Activated T-helper 1 cell treated with anti-CD3 and anti-CD28 coated beads, Interleukin-12 subunit alpha, Interleukin-12 subunit beta, Interleukin-2, Interleukin-4 antibody, amounts not matched to agents 30 ng/mL and 10 ng/mL and 1 ng/mL, durations not matched to agents 14 hours and 24 hours and 36 hours (primary cell): ENCODE data around the gene KRTAP10-10. TPM values are rescaled to one million over a fixed set of nuclear protein-coding genes. Genes with fewer than 3 reads are reported as not detected.
"Not testable (repeated sequence)": the region's sequence is repeated elsewhere in the genome, so short reads cannot be mapped to it uniquely, and the experiment has no call there.

Source experiments
- DNase-seq: peaks from one replicate; pipeline ENCODE4 v3.0.0; 2021; ENCODE audit warnings: low spot score
- H3K27ac Mint-ChIP-seq: one replicate; pipeline ENCODE4 v1.8.0; 2021; ENCODE audit warnings: mild to moderate bottlenecking, mixed read lengths
- H3K27me3 Mint-ChIP-seq: one replicate; pipeline ENCODE4 v1.8.0; 2022; ENCODE audit warnings: mild to moderate bottlenecking, moderate library complexity, mixed read lengths; ENCODE audit not compliant: insufficient read depth
- H3K36me3 Mint-ChIP-seq: one replicate; pipeline ENCODE4 v1.8.0; 2021; ENCODE audit warnings: low read depth, mixed read lengths
- H3K4me1 Mint-ChIP-seq: one replicate; pipeline ENCODE4 v1.8.0; 2021; ENCODE audit warnings: low read depth, mixed read lengths
- H3K4me3 Mint-ChIP-seq: one replicate; pipeline ENCODE4 v1.8.0; 2021; ENCODE audit warnings: mild to moderate bottlenecking, moderate library complexity, mixed read lengths
- H3K9me3 Mint-ChIP-seq: one replicate; pipeline ENCODE4 v1.8.0; 2021; ENCODE audit warnings: mixed read lengths
- intact Hi-C: fragments of 100-400 bp; cut with micrococcal nuclease; formaldehyde crosslinking; loops from one replicate; pipeline ENCODE4 v1.15.1; 2024
- total RNA-seq: library from RNA; stranded (reverse); gene quantifications from 2 replicates; pipeline ENCODE4 v1.2.3, GENCODE V29; 2022

The KRTAP10-10 gene
- total RNA-seq, 1 donor from 2014 or later, result not detected

- Mint-ChIP-seq H3K4me1 (peaks cover 5% of the 10 kb centered on the region), H3K9me3 (no peaks in the 10 kb centered on the region), H3K36me3 (no peaks in the 10 kb centered on the region), H3K27me3 (peaks cover 13% of the 10 kb centered on the region), H3K27ac (no peak overlapping the region), H3K4me3 (no peak overlapping the region)
- intact Hi-C loops, result no loop called here
- DNase-seq, result no peak
Measured at GRCh38 chr21:44596068-44596725, 41.0 kb upstream of the KRTAP10-10 start.

GRCh38 chr21:44598061-44598460, 39.1 kb upstream of the KRTAP10-10 start:
- no peak for DNase-seq
- intact Hi-C loops, result no loop called here
- H3K27ac Mint-ChIP-seq, result no peak overlapping the region
- no peaks in the 10 kb centered on the region for H3K9me3 Mint-ChIP-seq
- no peak overlapping the region for H3K4me3 Mint-ChIP-seq
- H3K4me1 Mint-ChIP-seq, result peaks cover 5% of the 10 kb centered on the region
- H3K27me3 Mint-ChIP-seq, result peaks cover 13% of the 10 kb centered on the region
- H3K36me3 Mint-ChIP-seq, result no peaks in the 10 kb centered on the region

- no peak overlapping the region for H3K27ac Mint-ChIP-seq
- no peak for DNase-seq
- intact Hi-C loops, result loop anchor here (2.0 kb wide), 1 partner anchor 27 kb away; the partner anchor contains the start of gene KRTAP10-4
- no peak overlapping the region for H3K4me3 Mint-ChIP-seq
- no peaks in the 10 kb centered on the region for H3K36me3 Mint-ChIP-seq
- peaks cover 11% of the 10 kb centered on the region for H3K27me3 Mint-ChIP-seq
- H3K9me3 Mint-ChIP-seq, result peaks cover 7% of the 10 kb centered on the region
- peaks cover 5% of the 10 kb centered on the region for H3K4me1 Mint-ChIP-seq
Measured at GRCh38 chr21:44599264-44600029, 37.7 kb upstream of the KRTAP10-10 start.

GRCh38 chr21:44600118-44600978, 36.8 kb upstream of the KRTAP10-10 start, which contains the start of gene KRTAP10-7:
Gene KRTAP10-7, plus strand, starts transcription at chr21:44600597. Its CDS starts 25 bp downstream, at chr21:44600622.
- H3K36me3 Mint-ChIP-seq, DNase-seq, H3K9me3 Mint-ChIP-seq, H3K27ac Mint-ChIP-seq, H3K4me1 Mint-ChIP-seq, H3K4me3 Mint-ChIP-seq: not testable (repeated sequence)
- intact Hi-C loops, result loop anchor here (2.0 kb wide), 1 partner anchor 28 kb away; the partner anchor contains the start of gene KRTAP10-4
- peaks cover 12% of the 10 kb centered on the region for H3K27me3 Mint-ChIP-seq

- not testable (repeated sequence) for H3K9me3 Mint-ChIP-seq, H3K36me3 Mint-ChIP-seq, H3K27ac Mint-ChIP-seq, DNase-seq, H3K4me3 Mint-ChIP-seq, H3K4me1 Mint-ChIP-seq
- intact Hi-C loops, result loop anchor here (2.0 kb wide), 1 partner anchor 28 kb away; the partner anchor contains the start of gene KRTAP10-4
- H3K27me3 Mint-ChIP-seq, result peaks cover 12% of the 10 kb centered on the region
Measured at GRCh38 chr21:44601091-44601490, 36.1 kb upstream of the KRTAP10-10 start.

GRCh38 chr21:44601596-44602462, 35.3 kb upstream of the KRTAP10-10 start:
- Mint-ChIP-seq H3K9me3 (peaks cover 7% of the 10 kb centered on the region), H3K27ac (no peak overlapping the region), H3K36me3 (no peaks in the 10 kb centered on the region), H3K27me3 (peaks cover 15% of the 10 kb centered on the region), H3K4me3 (no peak overlapping the region), H3K4me1 (no peaks in the 10 kb centered on the region)
- intact Hi-C loops, result loop anchor here (2.0 kb wide), 1 partner anchor 29 kb away; the partner anchor contains the start of gene KRTAP10-4
- no peak for DNase-seq

GRCh38 chr21:44602463-44602850, 34.7 kb upstream of the KRTAP10-10 start:
- peaks cover 16% of the 10 kb centered on the region for H3K27me3 Mint-ChIP-seq
- H3K27ac Mint-ChIP-seq, result no peak overlapping the region
- peaks cover 10% of the 10 kb centered on the region for H3K9me3 Mint-ChIP-seq
- intact Hi-C loops, result no loop called here
- H3K36me3 Mint-ChIP-seq, result no peaks in the 10 kb centered on the region
- DNase-seq, result no peak
- no peaks in the 10 kb centered on the region for H3K4me1 Mint-ChIP-seq
- no peak overlapping the region for H3K4me3 Mint-ChIP-seq

- Mint-ChIP-seq H3K4me1 (no peaks in the 10 kb centered on the region), H3K9me3 (peaks cover 13% of the 10 kb centered on the region), H3K4me3 (no peak overlapping the region), H3K27ac (no peak overlapping the region), H3K27me3 (peaks cover 15% of the 10 kb centered on the region), H3K36me3 (no peaks in the 10 kb centered on the region)
- DNase-seq, result no peak
- intact Hi-C loops, result no loop called here
Measured at GRCh38 chr21:44603109-44603875, 33.9 kb upstream of the KRTAP10-10 start.

- H3K27ac Mint-ChIP-seq, result no peak overlapping the region
- H3K4me1 Mint-ChIP-seq, result no peaks in the 10 kb centered on the region
- no peaks in the 10 kb centered on the region for H3K36me3 Mint-ChIP-seq
- H3K4me3 Mint-ChIP-seq, result no peak overlapping the region
- peaks cover 15% of the 10 kb centered on the region for H3K9me3 Mint-ChIP-seq
- intact Hi-C loops, result no loop called here
- no peak for DNase-seq
- peaks cover 14% of the 10 kb centered on the region for H3K27me3 Mint-ChIP-seq
Measured at GRCh38 chr21:44603911-44604310, 33.2 kb upstream of the KRTAP10-10 start.

- peaks cover 16% of the 10 kb centered on the region for H3K27me3 Mint-ChIP-seq
- no peak overlapping the region for H3K4me3 Mint-ChIP-seq
- no peak overlapping the region for H3K27ac Mint-ChIP-seq
- intact Hi-C loops, result no loop called here
- H3K9me3 Mint-ChIP-seq, result peaks cover 41% of the 10 kb centered on the region
- peaks cover 3% of the 10 kb centered on the region for H3K36me3 Mint-ChIP-seq
- no peaks in the 10 kb centered on the region for H3K4me1 Mint-ChIP-seq
- DNase-seq, result no peak
Measured at GRCh38 chr21:44606495-44606894, 30.7 kb upstream of the KRTAP10-10 start.

GRCh38 chr21:44609193-44609592, 28.0 kb upstream of the KRTAP10-10 start:
- H3K27ac Mint-ChIP-seq, result no peak overlapping the region
- intact Hi-C loops, result no loop called here
- H3K36me3 Mint-ChIP-seq, result peaks cover 5% of the 10 kb centered on the region
- peaks cover 42% of the 10 kb centered on the region for H3K9me3 Mint-ChIP-seq
- H3K4me1 Mint-ChIP-seq, result no peaks in the 10 kb centered on the region
- no peak for DNase-seq
- no peak overlapping the region for H3K4me3 Mint-ChIP-seq
- H3K27me3 Mint-ChIP-seq, result peaks cover 14% of the 10 kb centered on the region
